Liver (tissue), 3 donors: Measurements from ENCODE around the gene CSF1.

Experiments used
- EGR1 ChIP-seq, 2 donors: IDR thresholded peaks; 2 replicates each; pipeline ENCODE4 v1.6.1; 2016 to 2018; ENCODE audit warnings: antibody characterized with exemption in 2 of 2, low read depth in 2 of 2
- GABPA ChIP-seq, 2 donors: IDR thresholded peaks in 1 of 2; conservative IDR thresholded peaks in 1 of 2; 2 replicates each; pipeline ENCODE4 v1.6.1; 2016; ENCODE audit warnings: antibody characterized with exemption in 2 of 2, mild to moderate bottlenecking in 1 of 2, moderate library complexity in 1 of 2
- YY1 ChIP-seq: IDR thresholded peaks from 2 replicates; pipeline ENCODE4 v1.6.1; 2016; ENCODE audit warnings: antibody characterized with exemption, mild to moderate bottlenecking
- TF ChIP-seq, protein P1 (sequence below): fragments of 150-350 bp; IDR thresholded peaks from 2 replicates; pipeline ENCODE4 v1.5.1; 2017; ENCODE audit warnings: improper control_type of control experiment, low read depth, low read length; ENCODE audit not compliant: missing input control
- TF ChIP-seq, protein P2 (sequence below): IDR thresholded peaks from 2 replicates; pipeline ENCODE4 v1.6.1; 2016; ENCODE audit warnings: antibody characterized with exemption, mild to moderate bottlenecking
- donor health status: healthy.
- donor health status: healthy.

DNA sequence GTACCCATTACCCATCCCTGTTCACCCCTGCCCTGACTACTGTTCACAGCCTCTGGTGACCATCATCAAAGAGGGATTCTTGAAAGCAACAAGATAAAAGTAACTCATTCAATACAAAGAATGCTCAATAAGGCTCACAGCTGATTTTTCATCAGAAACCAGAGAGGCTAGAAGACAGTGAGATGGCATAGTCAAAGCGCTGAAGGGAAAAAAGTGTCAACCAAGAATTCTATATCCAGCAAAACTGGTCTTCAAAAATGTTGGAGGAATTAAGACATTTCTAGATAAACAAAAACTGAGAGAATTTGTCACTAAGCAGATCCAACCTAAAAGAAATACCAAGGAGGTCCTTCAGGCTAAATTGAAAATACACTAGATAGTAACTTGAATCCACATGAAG lies 27.1 kb downstream of the CSF1 start:
- TF ChIP-seq, protein P1, sequence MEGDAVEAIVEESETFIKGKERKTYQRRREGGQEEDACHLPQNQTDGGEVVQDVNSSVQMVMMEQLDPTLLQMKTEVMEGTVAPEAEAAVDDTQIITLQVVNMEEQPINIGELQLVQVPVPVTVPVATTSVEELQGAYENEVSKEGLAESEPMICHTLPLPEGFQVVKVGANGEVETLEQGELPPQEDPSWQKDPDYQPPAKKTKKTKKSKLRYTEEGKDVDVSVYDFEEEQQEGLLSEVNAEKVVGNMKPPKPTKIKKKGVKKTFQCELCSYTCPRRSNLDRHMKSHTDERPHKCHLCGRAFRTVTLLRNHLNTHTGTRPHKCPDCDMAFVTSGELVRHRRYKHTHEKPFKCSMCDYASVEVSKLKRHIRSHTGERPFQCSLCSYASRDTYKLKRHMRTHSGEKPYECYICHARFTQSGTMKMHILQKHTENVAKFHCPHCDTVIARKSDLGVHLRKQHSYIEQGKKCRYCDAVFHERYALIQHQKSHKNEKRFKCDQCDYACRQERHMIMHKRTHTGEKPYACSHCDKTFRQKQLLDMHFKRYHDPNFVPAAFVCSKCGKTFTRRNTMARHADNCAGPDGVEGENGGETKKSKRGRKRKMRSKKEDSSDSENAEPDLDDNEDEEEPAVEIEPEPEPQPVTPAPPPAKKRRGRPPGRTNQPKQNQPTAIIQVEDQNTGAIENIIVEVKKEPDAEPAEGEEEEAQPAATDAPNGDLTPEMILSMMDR = no peak
- TF ChIP-seq YY1 (no peak), GABPA (IDR thresholded peaks at IDR 0.05 in 1 of 2, conservative IDR thresholded peaks at IDR 0.05 in 1 of 2) (no peak), EGR1 (IDR thresholded peaks at IDR 0.05; ENCODE audit: low read depth in 2 of 2) (no peak)
- TF ChIP-seq, protein P2, sequence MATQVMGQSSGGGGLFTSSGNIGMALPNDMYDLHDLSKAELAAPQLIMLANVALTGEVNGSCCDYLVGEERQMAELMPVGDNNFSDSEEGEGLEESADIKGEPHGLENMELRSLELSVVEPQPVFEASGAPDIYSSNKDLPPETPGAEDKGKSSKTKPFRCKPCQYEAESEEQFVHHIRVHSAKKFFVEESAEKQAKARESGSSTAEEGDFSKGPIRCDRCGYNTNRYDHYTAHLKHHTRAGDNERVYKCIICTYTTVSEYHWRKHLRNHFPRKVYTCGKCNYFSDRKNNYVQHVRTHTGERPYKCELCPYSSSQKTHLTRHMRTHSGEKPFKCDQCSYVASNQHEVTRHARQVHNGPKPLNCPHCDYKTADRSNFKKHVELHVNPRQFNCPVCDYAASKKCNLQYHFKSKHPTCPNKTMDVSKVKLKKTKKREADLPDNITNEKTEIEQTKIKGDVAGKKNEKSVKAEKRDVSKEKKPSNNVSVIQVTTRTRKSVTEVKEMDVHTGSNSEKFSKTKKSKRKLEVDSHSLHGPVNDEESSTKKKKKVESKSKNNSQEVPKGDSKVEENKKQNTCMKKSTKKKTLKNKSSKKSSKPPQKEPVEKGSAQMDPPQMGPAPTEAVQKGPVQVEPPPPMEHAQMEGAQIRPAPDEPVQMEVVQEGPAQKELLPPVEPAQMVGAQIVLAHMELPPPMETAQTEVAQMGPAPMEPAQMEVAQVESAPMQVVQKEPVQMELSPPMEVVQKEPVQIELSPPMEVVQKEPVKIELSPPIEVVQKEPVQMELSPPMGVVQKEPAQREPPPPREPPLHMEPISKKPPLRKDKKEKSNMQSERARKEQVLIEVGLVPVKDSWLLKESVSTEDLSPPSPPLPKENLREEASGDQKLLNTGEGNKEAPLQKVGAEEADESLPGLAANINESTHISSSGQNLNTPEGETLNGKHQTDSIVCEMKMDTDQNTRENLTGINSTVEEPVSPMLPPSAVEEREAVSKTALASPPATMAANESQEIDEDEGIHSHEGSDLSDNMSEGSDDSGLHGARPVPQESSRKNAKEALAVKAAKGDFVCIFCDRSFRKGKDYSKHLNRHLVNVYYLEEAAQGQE = no peak
